OCI-LY7 (cell line): Measurements from ENCODE around the gene PGP. TPM values are rescaled to one million over a fixed set of nuclear protein-coding genes. Genes with fewer than 3 reads are reported as not detected.

Experiments used
- BruUV-seq: library from RNA; stranded (reverse); fragments of 400-500 nt; replicated peaks from 2 replicates; lab custom pipeline; 2021; lab: Mats Ljungman, UMichigan
- CTCF ChIA-PET: fragments of 300-600 bp; sonication (Branson Sonifier 250); formaldehyde crosslinking; loops from one replicate; lab custom pipeline; 2022; ENCODE audit warnings: antibody characterized with exemption; ENCODE audit not compliant: unreplicated experiment; lab: Charles Lee
- POLR2A ChIA-PET: fragments of 300-600 bp; sonication (Branson Sonifier 250); formaldehyde crosslinking; loops from one replicate; lab custom pipeline; 2022; ENCODE audit warnings: antibody characterized with exemption; lab: Charles Lee
- DNase-seq: peaks from one replicate; pipeline ENCODE4 v3.0.0-alpha.2; 2015; ENCODE audit warnings: low spot score
- H2AFZ ChIP-seq: fragments of 200-600 bp; sonication (generic), shearing (Covaris generic); 2 replicates; pipeline ENCODE4 v1.6.1; 2014; ENCODE audit warnings: mild to moderate bottlenecking, antibody characterized with exemption, low read length, moderate library complexity
- H3K27ac ChIP-seq: fragments of 200-600 bp; sonication (generic); 2 replicates; pipeline ENCODE4 v1.5.1; 2014; ENCODE audit warnings: mixed run types, low read depth, mild to moderate bottlenecking, moderate library complexity, low read length, inconsistent platforms; ENCODE audit not compliant: poor library complexity, severe bottlenecking
- H3K36me3 ChIP-seq: fragments of 200-600 bp; sonication (generic); 2 replicates; pipeline ENCODE4 v1.6.1; 2014; ENCODE audit warnings: mild to moderate bottlenecking, antibody characterized with exemption, low read length, moderate library complexity, mixed read lengths; ENCODE audit not compliant: insufficient read depth
- H3K4me1 ChIP-seq: fragments of 200-600 bp; sonication (generic); 2 replicates; pipeline ENCODE4 v1.5.1; 2014; ENCODE audit warnings: mild to moderate bottlenecking, low read length; ENCODE audit not compliant: insufficient read depth, poor library complexity, severe bottlenecking
- H3K4me2 ChIP-seq: fragments of 200-600 bp; sonication (generic); 2 replicates; pipeline ENCODE4 v1.6.1; 2014; ENCODE audit warnings: mild to moderate bottlenecking, low read length
- H3K4me3 ChIP-seq: fragments of 200-600 bp; sonication (generic); 2 replicates; pipeline ENCODE4 v1.5.1; 2014; ENCODE audit warnings: mild to moderate bottlenecking, low read depth, low read length; ENCODE audit not compliant: poor library complexity, severe bottlenecking
- H3K79me2 ChIP-seq: fragments of 200-600 bp; sonication (generic); 2 replicates; pipeline ENCODE4 v1.6.1; 2016; ENCODE audit warnings: low read depth, mild to moderate bottlenecking, low read length, moderate library complexity, mixed read lengths; ENCODE audit not compliant: insufficient read depth
- H3K9me2 ChIP-seq: fragments of 200-600 bp; sonication (generic); 2 replicates; pipeline ENCODE4 v1.6.1; 2016; ENCODE audit warnings: mild to moderate bottlenecking, low read length, mixed read lengths; ENCODE audit not compliant: insufficient read depth
- H3K9me3 ChIP-seq: fragments of 200-600 bp; sonication (generic); 2 replicates; pipeline ENCODE4 v1.6.1; 2014; ENCODE audit warnings: mild to moderate bottlenecking, mixed run types, low read length, mixed read lengths
- H4K20me1 ChIP-seq: fragments of 200-600 bp; sonication (generic); 2 replicates; pipeline ENCODE4 v1.6.1; 2014; ENCODE audit warnings: mild to moderate bottlenecking, antibody characterized with exemption, low read length, moderate library complexity, mixed read lengths; ENCODE audit not compliant: insufficient read depth
- CTCF ChIP-seq: fragments of 200-600 bp; sonication (generic); conservative IDR thresholded peaks from 2 replicates; pipeline ENCODE4 v1.5.1; 2014; ENCODE audit warnings: mild to moderate bottlenecking, antibody characterized with exemption, low read length, moderate library complexity, mixed read lengths
- EZH2phosphoT487 ChIP-seq: fragments of 200-600 bp; sonication (generic); IDR thresholded peaks from 2 replicates; pipeline ENCODE4 v1.6.1; 2018; ENCODE audit warnings: low read depth, borderline replicate concordance, mild to moderate bottlenecking, mixed run types, antibody characterized with exemption, low read length, moderate library complexity, mixed read lengths
- intact Hi-C: fragments of 100-400 bp; cut with micrococcal nuclease; formaldehyde crosslinking; loops from one replicate; pipeline ENCODE4 v1.10.0; 2022; ENCODE audit not compliant: unreplicated experiment
- total RNA-seq, 2 experiments: library from RNA; depleted of rRNA in 1 of 2; stranded (reverse); fragments of >200 nt in 1 of 2; shearing (Covaris generic) in 1 of 2; gene quantifications; 2 replicates each; pipeline ENCODE4 v1.2.3, GENCODE V29; 2014 to 2022

The PGP gene
- total RNA-seq, 2 experiments from 2014 or later, result 37.9 to 44.2 TPM

- Histone ChIP-seq H3K9me2 (no peaks in the 10 kb centered on the region), H2AFZ (no peak overlapping the region), H3K4me1 (peaks cover 27% of the 10 kb centered on the region), H3K27ac (no peak overlapping the region), H3K4me3 (peak overlapping the region; percentile 98), H4K20me1 (peaks cover 13% of the 10 kb centered on the region; the same call in 1 of the 2 replicates), H3K9me3 (no peaks in the 10 kb centered on the region), H3K79me2 (peaks cover 26% of the 10 kb centered on the region; the same call in 1 of the 2 replicates), H3K36me3 (peaks cover 47% of the 10 kb centered on the region), H3K4me2 (peak overlapping the region; percentile 78)
- intact Hi-C loops, result no loop called here
- no peak for TF ChIP-seq EZH2phosphoT487
- TF ChIP-seq CTCF, result no peak
- BruUV-seq, result no TSS peak
- DNase-seq, result no peak
- CTCF ChIA-PET, result no interaction called here
- POLR2A ChIA-PET, result interaction anchor here (0.6 kb wide), 1 partner anchor 52 kb away, joined by 3 read pairs; no protein-coding TSS in a partner anchor
These were observed 2.7 kb downstream of the PGP start for GRCh38 chr16:2211923-2212347.

GRCh38 chr16:2210386-2211365, 4.0 kb downstream of the PGP start, which contains the start of gene BRICD5:
Gene BRICD5 (minus strand): TSS chr16:2210863. CDS start chr16:2210833, 30 bp downstream.
- intact Hi-C loops, result no loop called here
- DNase-seq, result no peak
- H3K4me3 ChIP-seq, result no peak within 1 kb of the TSS
- no peaks in the 10 kb centered on the region for H3K9me3 ChIP-seq
- TF ChIP-seq CTCF (no peak), EZH2phosphoT487 (no peak)
- POLR2A ChIA-PET, result no interaction called here
- H3K9me2 ChIP-seq, result no peaks in the 10 kb centered on the region
- H2AFZ ChIP-seq, result no peak within 1 kb of the TSS
- peaks cover 13% of the 10 kb centered on the region; the same call in 1 of the 2 replicates for H4K20me1 ChIP-seq
- H3K79me2 ChIP-seq, result peaks cover 30% of the 10 kb centered on the region; the same call in 1 of the 2 replicates
- CTCF ChIA-PET, result no interaction called here
- H3K4me2 ChIP-seq, result peak within 1 kb of the TSS; percentile 78; the same call in 1 of the 2 replicates
- no TSS peak for BruUV-seq
- no peak within 1 kb of the TSS for H3K27ac ChIP-seq
- peaks cover 46% of the 10 kb centered on the region for H3K36me3 ChIP-seq
- peaks cover 26% of the 10 kb centered on the region for H3K4me1 ChIP-seq

- Histone ChIP-seq H3K4me2 (no peak overlapping the region), H3K9me3 (no peaks in the 10 kb centered on the region), H3K4me1 (peaks cover 26% of the 10 kb centered on the region), H3K27ac (no peak overlapping the region), H3K9me2 (no peaks in the 10 kb centered on the region), H3K36me3 (peaks cover 46% of the 10 kb centered on the region), H4K20me1 (peaks cover 13% of the 10 kb centered on the region; the same call in 1 of the 2 replicates), H3K4me3 (no peak overlapping the region), H2AFZ (no peak overlapping the region), H3K79me2 (peaks cover 26% of the 10 kb centered on the region; the same call in 1 of the 2 replicates)
- TF ChIP-seq EZH2phosphoT487 (no peak), CTCF (no peak)
- intact Hi-C loops, result no loop called here
- CTCF ChIA-PET, result no interaction called here
- no peak for DNase-seq
- POLR2A ChIA-PET, result no interaction called here
- no TSS peak for BruUV-seq
These were observed 4.7 kb downstream of the PGP start for GRCh38 chr16:2210009-2210332.
